Loucy (cell line): ENCODE results near the gene GPC4.

Experiments
- H2AFZ ChIP-seq: fragments of 200-600 bp; sonication (generic); 2 replicates; pipeline ENCODE4 v1.6.0; 2016; ENCODE audit warnings: antibody characterized with exemption, mild to moderate bottlenecking, low read length, moderate library complexity
- H3F3A ChIP-seq: fragments of 200-600 bp; 2 replicates; pipeline ENCODE4 v1.6.0; 2016; ENCODE audit warnings: antibody characterized with exemption, low read depth, mild to moderate bottlenecking
- H3K27me3 ChIP-seq: fragments of 200-600 bp; sonication (generic); 2 replicates; pipeline ENCODE4 v1.6.1; 2014; ENCODE audit warnings: low read length, mild to moderate bottlenecking; ENCODE audit not compliant: insufficient read depth, poor library complexity, severe bottlenecking
- H3K36me3 ChIP-seq: fragments of 200-600 bp; sonication (generic); 2 replicates; pipeline ENCODE4 v1.6.1; 2016; ENCODE audit warnings: low read length; ENCODE audit not compliant: insufficient read depth
- H3K4me1 ChIP-seq: fragments of 200-600 bp; sonication (generic); 2 replicates; pipeline ENCODE4 v1.5.1; 2014; ENCODE audit warnings: low read length, mild to moderate bottlenecking; ENCODE audit not compliant: insufficient read depth, poor library complexity, severe bottlenecking
- H3K4me2 ChIP-seq: fragments of 200-600 bp; sonication (generic); 2 replicates; pipeline ENCODE4 v1.6.0; 2014; ENCODE audit warnings: antibody characterized with exemption, low read length, low read depth, mild to moderate bottlenecking; ENCODE audit not compliant: poor library complexity, severe bottlenecking
- H3K4me3 ChIP-seq: fragments of 200-600 bp; sonication (generic); 2 replicates; pipeline ENCODE4 v1.5.1; 2014; ENCODE audit warnings: low read length, mild to moderate bottlenecking, mixed read lengths; ENCODE audit not compliant: poor library complexity, severe bottlenecking
- H3K79me2 ChIP-seq: fragments of 200-600 bp; sonication (generic); 2 replicates; pipeline ENCODE4 v1.6.1; 2014; ENCODE audit warnings: low read length; ENCODE audit not compliant: insufficient read depth
- H3K9ac ChIP-seq: fragments of 200-600 bp; sonication (generic); 2 replicates; pipeline ENCODE4 v1.6.0; 2014; ENCODE audit warnings: mild to moderate bottlenecking, low read depth, low read length, moderate library complexity; ENCODE audit not compliant: poor library complexity, severe bottlenecking
- H3K9me2 ChIP-seq: fragments of 200-600 bp; sonication (generic); replicated peaks from 2 replicates; pipeline ENCODE4 v1.6.1; 2016; ENCODE audit warnings: low read depth, low read length, mixed read lengths
- H3K9me3 ChIP-seq: fragments of 200-600 bp; sonication (generic); 2 replicates; pipeline ENCODE4 v1.6.1; 2014; ENCODE audit warnings: mild to moderate bottlenecking, antibody characterized with exemption, low read length, low read depth; ENCODE audit not compliant: insufficient read depth
- H4K20me1 ChIP-seq: fragments of 200-600 bp; sonication (generic); 2 replicates; pipeline ENCODE4 v1.6.0; 2014; ENCODE audit warnings: antibody characterized with exemption, low read length, mild to moderate bottlenecking; ENCODE audit not compliant: insufficient read depth, poor library complexity, severe bottlenecking
- EZH2phosphoT487 ChIP-seq: fragments of 200-600 bp; IDR thresholded peaks from 2 replicates; pipeline ENCODE4 v1.6.1; 2018; ENCODE audit warnings: antibody characterized with exemption, mild to moderate bottlenecking, moderate library complexity, borderline replicate concordance
- TF ChIP-seq, protein P1 (sequence below): fragments of 200-600 bp; sonication (generic); conservative IDR thresholded peaks from 2 replicates; pipeline ENCODE4 v1.5.1; 2014; ENCODE audit warnings: mild to moderate bottlenecking, antibody characterized with exemption, low read length

GPC4 gene

DNA sequence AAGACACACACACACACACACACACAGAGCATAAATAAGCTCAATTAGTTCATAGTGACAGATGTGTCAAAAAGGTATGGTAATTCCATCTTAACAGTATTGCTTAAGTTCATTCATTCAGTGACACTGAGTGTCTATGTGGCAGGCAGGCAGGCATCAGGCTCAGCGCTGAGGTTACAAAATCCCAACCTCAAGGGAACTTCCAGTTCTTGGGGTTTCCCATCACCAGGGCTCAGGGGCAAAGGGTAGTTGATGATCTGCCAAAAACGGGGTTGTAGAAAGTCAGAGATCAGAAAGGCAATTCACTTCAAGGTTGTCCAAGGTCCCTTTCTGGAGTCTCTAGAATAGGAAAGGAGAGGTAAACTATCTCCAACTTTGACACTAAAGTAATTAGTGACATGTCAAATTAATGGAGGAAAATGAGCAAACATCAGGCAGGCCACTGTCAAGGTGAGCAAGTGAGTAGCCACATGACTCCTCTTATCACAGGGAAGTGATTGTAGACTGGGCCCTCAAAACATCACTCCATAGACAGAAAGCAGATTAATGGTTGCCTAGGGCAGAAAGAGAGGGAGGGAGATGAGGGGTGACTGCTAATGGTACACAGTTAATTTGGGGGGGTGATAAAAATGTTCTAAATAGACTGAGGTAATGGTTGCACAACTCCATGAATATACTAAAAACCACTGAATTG lies 41.8 kb downstream of the GPC4 start:
- Histone ChIP-seq H2AFZ (no peak overlapping the region), H3K9me3 (no peaks in the 10 kb centered on the region), H3K79me2 (no peaks in the 10 kb centered on the region), H3K9ac (no peak overlapping the region), H3K4me2 (no peak overlapping the region), H3K9me2 (no peaks in the 10 kb centered on the region), H4K20me1 (no peaks in the 10 kb centered on the region), H3K27me3 (no peaks in the 10 kb centered on the region), H3K4me3 (no peak overlapping the region), H3F3A (no peaks in the 10 kb centered on the region), H3K4me1 (peaks cover 5% of the 10 kb centered on the region), H3K36me3 (no peaks in the 10 kb centered on the region)
- no peak for TF ChIP-seq EZH2phosphoT487
- TF ChIP-seq, protein P1, sequence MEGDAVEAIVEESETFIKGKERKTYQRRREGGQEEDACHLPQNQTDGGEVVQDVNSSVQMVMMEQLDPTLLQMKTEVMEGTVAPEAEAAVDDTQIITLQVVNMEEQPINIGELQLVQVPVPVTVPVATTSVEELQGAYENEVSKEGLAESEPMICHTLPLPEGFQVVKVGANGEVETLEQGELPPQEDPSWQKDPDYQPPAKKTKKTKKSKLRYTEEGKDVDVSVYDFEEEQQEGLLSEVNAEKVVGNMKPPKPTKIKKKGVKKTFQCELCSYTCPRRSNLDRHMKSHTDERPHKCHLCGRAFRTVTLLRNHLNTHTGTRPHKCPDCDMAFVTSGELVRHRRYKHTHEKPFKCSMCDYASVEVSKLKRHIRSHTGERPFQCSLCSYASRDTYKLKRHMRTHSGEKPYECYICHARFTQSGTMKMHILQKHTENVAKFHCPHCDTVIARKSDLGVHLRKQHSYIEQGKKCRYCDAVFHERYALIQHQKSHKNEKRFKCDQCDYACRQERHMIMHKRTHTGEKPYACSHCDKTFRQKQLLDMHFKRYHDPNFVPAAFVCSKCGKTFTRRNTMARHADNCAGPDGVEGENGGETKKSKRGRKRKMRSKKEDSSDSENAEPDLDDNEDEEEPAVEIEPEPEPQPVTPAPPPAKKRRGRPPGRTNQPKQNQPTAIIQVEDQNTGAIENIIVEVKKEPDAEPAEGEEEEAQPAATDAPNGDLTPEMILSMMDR, result no peak

DNA sequence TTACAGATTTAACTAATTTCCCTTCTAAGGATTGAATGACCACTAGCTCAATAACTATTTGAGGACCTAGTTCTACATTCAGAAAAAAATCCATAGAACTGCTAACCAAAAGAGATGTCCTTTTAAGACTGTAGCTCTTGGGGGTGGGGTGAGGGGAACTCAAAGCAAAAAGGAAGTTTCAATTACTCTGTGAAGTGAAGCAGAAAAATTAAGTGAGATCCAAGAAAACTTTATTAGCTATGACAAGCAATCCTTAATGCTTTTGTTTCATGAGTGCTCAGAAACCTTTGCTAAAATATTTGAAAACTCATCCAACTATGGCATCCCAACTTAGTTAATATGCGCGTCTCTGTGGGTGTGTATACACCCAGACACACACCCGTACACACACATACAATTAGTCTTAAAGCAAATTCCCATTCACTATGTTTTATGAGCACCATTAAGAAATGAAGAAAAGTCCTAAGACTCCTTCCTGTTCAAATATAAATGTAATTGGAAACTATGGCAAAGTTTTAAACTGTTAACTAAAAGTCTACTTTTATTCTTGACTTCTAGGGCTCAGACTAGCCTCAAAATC lies 44.5 kb downstream of the GPC4 start:
- Histone ChIP-seq H3K4me2 (peak overlapping the region; percentile 1), H3K79me2 (no peaks in the 10 kb centered on the region), H3K4me3 (no peak overlapping the region)

DNA sequence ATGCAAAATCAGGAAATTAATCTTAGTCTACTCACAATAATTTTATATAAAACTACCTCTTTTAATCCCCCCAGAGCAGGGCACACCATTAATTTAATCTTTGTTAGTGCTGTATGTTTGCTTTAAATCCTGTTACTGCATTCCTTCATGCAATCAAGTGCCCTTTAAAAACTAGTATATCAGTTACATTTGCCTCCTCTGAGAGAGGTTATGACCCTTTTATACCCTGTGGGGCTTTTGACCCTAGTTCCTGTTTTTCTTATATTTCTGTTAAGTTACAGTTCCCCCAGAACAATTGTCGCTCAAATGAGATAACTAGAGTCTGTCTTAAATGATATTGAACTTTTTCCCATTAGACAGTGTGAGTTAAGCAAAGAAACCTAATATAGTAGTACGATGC lies 46.2 kb downstream of the GPC4 start:
- no peak overlapping the region for H3K9ac ChIP-seq
- no peaks in the 10 kb centered on the region for H3K9me2 ChIP-seq
- no peaks in the 10 kb centered on the region for H3K36me3 ChIP-seq
- H4K20me1 ChIP-seq, result no peaks in the 10 kb centered on the region
- no peak overlapping the region for H3K4me2 ChIP-seq
- H3K9me3 ChIP-seq, result no peaks in the 10 kb centered on the region
- no peaks in the 10 kb centered on the region for H3K79me2 ChIP-seq
- no peaks in the 10 kb centered on the region for H3K27me3 ChIP-seq
- TF ChIP-seq, protein P1, result no peak
- no peak for TF ChIP-seq EZH2phosphoT487
- peaks cover 34% of the 10 kb centered on the region for H3K4me1 ChIP-seq
- no peak overlapping the region for H3K4me3 ChIP-seq
- no peaks in the 10 kb centered on the region for H3F3A ChIP-seq
- no peak overlapping the region for H2AFZ ChIP-seq

More for the DNA sequence above, 44.5 kb downstream of the GPC4 start:
- H3K4me1 ChIP-seq, result peaks cover 19% of the 10 kb centered on the region
- no peak overlapping the region for H3K9ac ChIP-seq
- H3K9me2 ChIP-seq, result no peaks in the 10 kb centered on the region
- H3K9me3 ChIP-seq, result no peaks in the 10 kb centered on the region
- H3K27me3 ChIP-seq, result no peaks in the 10 kb centered on the region
- no peaks in the 10 kb centered on the region for H3K36me3 ChIP-seq
- TF ChIP-seq EZH2phosphoT487, result no peak
- TF ChIP-seq, protein P1, result no peak
- no peaks in the 10 kb centered on the region for H3F3A ChIP-seq
- no peaks in the 10 kb centered on the region for H4K20me1 ChIP-seq
- no peak overlapping the region for H2AFZ ChIP-seq
